CD4-positive, alpha-beta memory T cell (primary cell): ENCODE measurements around the gene EPB41L4A. TPM values are rescaled to one million over a fixed set of nuclear protein-coding genes. Genes with fewer than 3 reads are reported as not detected.
"Not testable (repeated sequence)": the region's sequence is repeated elsewhere in the genome, so short reads cannot be mapped to it uniquely, and the experiment has no call there.

ENCODE experiments used
- CTCF ChIA-PET: fragments of 350-600 bp; sonication (Branson Sonifier 250); formaldehyde crosslinking; loops from one replicate; lab custom pipeline; 2021; ENCODE audit warnings: inconsistent platforms; ENCODE audit not compliant: partially characterized antibody; lab: Charles Lee
- POLR2A ChIA-PET: fragments of 350-600 bp; sonication (Branson Sonifier 250); formaldehyde crosslinking; loops from one replicate; lab custom pipeline; 2021; ENCODE audit not compliant: partially characterized antibody; lab: Charles Lee
- DNase-seq, 5 donors: peaks; one replicate each; pipeline versions ENCODE4 v3.0.0 to v3.0.0-alpha.2; 2020 to 2022; ENCODE audit warnings: mixed read lengths in 1 of 5
- H3K27ac ChIP-seq: one replicate; pipeline ENCODE4 v1.7.0; 2013; ENCODE audit warnings: low read depth, low read length
- H3K27me3 ChIP-seq: 2 replicates; pipeline ENCODE4 v1.7.0; 2013; ENCODE audit warnings: mild to moderate bottlenecking, low read length, moderate library complexity; ENCODE audit not compliant: insufficient read depth
- H3K36me3 ChIP-seq: 2 replicates; pipeline ENCODE4 v1.7.0; 2013; ENCODE audit warnings: mild to moderate bottlenecking, low read length, moderate library complexity; ENCODE audit not compliant: insufficient read depth
- H3K4me1 ChIP-seq: 2 replicates; pipeline ENCODE4 v1.7.0; 2013; ENCODE audit warnings: mild to moderate bottlenecking, low read length, moderate library complexity; ENCODE audit not compliant: insufficient read depth
- H3K4me3 ChIP-seq, 2 donors: one replicate each; pipeline ENCODE4 v1.7.0; 2013; ENCODE audit warnings: low read length in 2 of 2, mild to moderate bottlenecking in 1 of 2
- H3K9me3 ChIP-seq, 2 donors: one replicate each; pipeline ENCODE4 v1.7.0; 2013; ENCODE audit warnings: low read length in 2 of 2, control low read depth in 1 of 2; ENCODE audit not compliant: control insufficient read depth in 1 of 2
- H3K27ac Mint-ChIP-seq, 7 donors: one replicate each; pipeline ENCODE4 v1.8.0; 2020 to 2021; ENCODE audit warnings: mixed read lengths in 7 of 7, mild to moderate bottlenecking in 6 of 7, inconsistent platforms in 3 of 7, moderate library complexity in 3 of 7
- H3K27me3 Mint-ChIP-seq, 2 donors: one replicate each; pipeline ENCODE4 v1.8.0; 2020 to 2021; ENCODE audit warnings: mixed read lengths in 2 of 2
- H3K36me3 Mint-ChIP-seq, 2 donors: one replicate each; pipeline ENCODE4 v1.8.0; 2020 to 2021; ENCODE audit warnings: mixed read lengths in 2 of 2, inconsistent platforms in 1 of 2, mild to moderate bottlenecking in 1 of 2
- H3K4me1 Mint-ChIP-seq, 4 donors: one replicate each; pipeline ENCODE4 v1.8.0; 2020 to 2021; ENCODE audit warnings: mixed read lengths in 4 of 4, mild to moderate bottlenecking in 1 of 4
- H3K4me3 Mint-ChIP-seq, 8 donors: one replicate each; pipeline ENCODE4 v1.8.0; 2020 to 2021; ENCODE audit warnings: mixed read lengths in 8 of 8, mild to moderate bottlenecking in 7 of 8, moderate library complexity in 6 of 8, inconsistent platforms in 3 of 8
- H3K9me3 Mint-ChIP-seq, 8 donors: one replicate each; pipeline ENCODE4 v1.8.0; 2020 to 2021; ENCODE audit warnings: mixed read lengths in 8 of 8, mild to moderate bottlenecking in 5 of 8, inconsistent platforms in 3 of 8, moderate library complexity in 1 of 8
- intact Hi-C: fragments of 100-400 bp; cut with micrococcal nuclease; formaldehyde crosslinking; loops from one replicate; pipeline ENCODE4 v1.15.1; 2023
- polyA plus RNA-seq, 2 donors: library from polyadenylated mRNA; unstranded; fragments of 300-500 nt; fragmentation: Illumina TruSeq; gene quantifications; one replicate each; pipeline ENCODE4 v1.2.3, GENCODE V29; 2021
- total RNA-seq, 2 experiments: library from RNA; stranded (reverse); gene quantifications; one replicate each; pipeline ENCODE4 v1.2.3, GENCODE V29; 2021

The EPB41L4A gene
- total and polyA plus RNA-seq, 4 experiments from 2014 or later: 0.30 to 1.1 (median 0.72) TPM

DNA sequence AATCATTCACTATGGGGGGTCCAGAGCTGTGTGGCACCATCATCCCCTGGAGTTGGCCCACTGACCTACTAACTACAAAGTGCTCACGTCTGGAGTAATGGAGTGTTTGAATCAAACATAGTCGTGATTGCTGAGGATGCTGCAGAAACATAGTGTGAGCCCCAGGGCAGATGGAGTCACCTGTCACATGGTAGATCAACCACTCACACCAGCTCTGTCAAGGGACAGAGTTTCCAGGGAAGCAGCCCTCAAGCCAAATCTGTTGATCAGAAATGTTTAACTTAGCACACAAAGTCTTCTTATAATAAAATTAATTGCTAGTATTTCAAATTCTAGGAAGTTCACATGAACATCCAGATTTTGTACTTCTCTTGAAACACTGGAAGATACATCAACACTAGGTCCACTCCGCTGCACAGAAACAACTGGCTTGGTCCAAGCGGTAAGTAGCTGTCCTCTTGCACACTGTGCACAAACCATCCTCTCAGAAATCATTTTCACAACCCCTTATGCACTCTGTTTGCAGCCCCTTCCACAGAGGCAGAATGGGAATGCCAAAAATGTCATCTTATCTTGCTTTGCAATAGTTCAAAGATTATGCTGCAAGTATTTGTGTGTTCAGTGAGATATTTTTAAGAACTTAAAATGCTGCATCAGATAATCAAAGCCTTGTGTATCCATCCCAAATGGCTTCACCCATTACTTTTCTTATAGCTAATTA is 191.0 kb downstream of the EPB41L4A start:
- Histone ChIP-seq H3K27me3 (no peaks in the 10 kb centered on the region), H3K36me3 (no peaks in the 10 kb centered on the region), H3K27ac (no peak overlapping the region), H3K4me3 (no peak overlapping the region), H3K4me1 (no peaks in the 10 kb centered on the region), H3K9me3 (no peaks in the 10 kb centered on the region)
- ChIA-PET POLR2A (no interaction called here), CTCF (no interaction called here)
- H3K27ac Mint-ChIP-seq: no peak overlapping the region
- DNase-seq: no peak
- no peaks in the 10 kb centered on the region for H3K4me1 Mint-ChIP-seq
- H3K27me3 Mint-ChIP-seq: peaks cover 0 to 2% of the 10 kb centered on the region in 2 donors
- no peaks in the 10 kb centered on the region for H3K36me3 Mint-ChIP-seq
- no peak overlapping the region for H3K4me3 Mint-ChIP-seq
- H3K9me3 Mint-ChIP-seq: no peaks in the 10 kb centered on the region
- intact Hi-C loops: no loop called here

DNA sequence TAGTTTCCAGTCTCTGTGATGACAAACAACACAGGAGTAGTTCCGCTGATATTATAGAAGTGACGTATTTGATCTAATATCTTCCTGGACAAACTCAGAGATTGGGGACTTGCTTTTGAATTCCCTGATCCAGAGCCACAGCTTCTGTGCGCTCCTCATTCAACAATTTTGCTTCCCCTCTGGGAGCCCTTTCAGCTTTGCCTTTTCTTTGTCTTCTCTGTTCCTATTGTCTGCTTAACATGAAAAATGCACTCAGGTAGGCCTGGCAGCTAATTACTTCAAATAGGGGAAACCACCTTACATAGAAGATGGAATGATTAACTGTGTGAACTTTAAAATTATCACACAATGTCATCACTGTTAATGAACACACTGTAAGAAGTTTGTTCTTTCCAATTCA is 192.9 kb downstream of the EPB41L4A start:
- H3K9me3 Mint-ChIP-seq: no peaks in the 10 kb centered on the region
- DNase-seq: no peak
- Histone ChIP-seq H3K27ac (no peak overlapping the region), H3K36me3 (no peaks in the 10 kb centered on the region), H3K4me1 (no peaks in the 10 kb centered on the region), H3K9me3 (no peaks in the 10 kb centered on the region), H3K27me3 (no peaks in the 10 kb centered on the region), H3K4me3 (no peak overlapping the region)
- POLR2A ChIA-PET: no interaction called here
- H3K4me1 Mint-ChIP-seq: no peaks in the 10 kb centered on the region
- CTCF ChIA-PET: no interaction called here
- H3K27me3 Mint-ChIP-seq: peaks cover 0 to 2% of the 10 kb centered on the region in 2 donors
- H3K27ac Mint-ChIP-seq: no peak overlapping the region
- H3K36me3 Mint-ChIP-seq: no peaks in the 10 kb centered on the region
- H3K4me3 Mint-ChIP-seq: no peak overlapping the region
- intact Hi-C loops: no loop called here

DNA sequence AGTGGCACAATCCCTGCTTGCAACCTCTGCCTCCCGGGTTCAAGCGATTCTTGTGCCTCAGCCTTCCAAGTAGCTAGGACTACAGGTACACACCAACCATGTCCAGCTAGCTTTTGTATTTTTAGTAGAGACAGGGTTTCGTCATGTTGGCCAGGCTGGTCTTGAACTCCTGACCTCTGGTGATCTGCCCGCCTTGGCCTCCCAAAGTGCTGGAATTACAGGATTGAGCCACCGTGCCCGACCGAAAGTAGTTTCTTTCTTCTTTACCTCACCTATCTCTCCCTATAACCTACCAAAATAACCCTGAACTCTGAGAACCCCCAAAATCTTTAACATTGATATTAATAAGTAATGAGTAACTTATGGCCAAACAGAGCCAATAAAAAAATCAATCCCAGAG is 196.1 kb downstream of the EPB41L4A start:
- H3K27ac ChIP-seq, H3K27me3 ChIP-seq, H3K9me3 Mint-ChIP-seq, H3K4me1 ChIP-seq, H3K27me3 Mint-ChIP-seq, H3K27ac Mint-ChIP-seq, CTCF ChIA-PET, H3K36me3 ChIP-seq, H3K4me3 ChIP-seq, DNase-seq, intact Hi-C loops, H3K4me3 Mint-ChIP-seq, H3K4me1 Mint-ChIP-seq, H3K36me3 Mint-ChIP-seq, POLR2A ChIA-PET, H3K9me3 ChIP-seq: not testable (repeated sequence)

DNA sequence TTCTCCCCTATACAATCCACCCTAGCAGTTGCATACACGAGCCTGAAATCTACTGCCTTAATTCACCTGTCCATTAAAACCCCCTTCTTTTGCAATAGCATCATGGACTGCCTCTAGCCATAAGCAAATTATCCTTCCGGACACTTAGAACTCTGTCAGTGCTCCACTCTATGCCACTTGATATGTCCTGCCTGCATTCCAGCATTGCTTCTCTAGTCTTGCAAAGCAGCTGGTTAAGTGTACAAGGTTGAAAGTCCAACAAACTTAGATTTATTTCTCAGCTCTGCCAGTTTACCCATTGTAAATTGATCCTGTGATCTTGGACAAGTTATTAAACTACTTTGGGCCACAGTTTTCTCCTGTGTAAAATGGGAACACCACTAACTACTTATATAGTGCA is 197.9 kb downstream of the EPB41L4A start:
- peaks cover 0 to 2% of the 10 kb centered on the region in 2 donors for H3K27me3 Mint-ChIP-seq
- no peak for DNase-seq
- CTCF ChIA-PET: no interaction called here

GRCh38 chr5:112219000-112219399 is 200.1 kb downstream of the EPB41L4A start:
- H3K27ac Mint-ChIP-seq: no peak overlapping the region
- no peak for DNase-seq
- intact Hi-C loops: no loop called here
- no peaks in the 10 kb centered on the region for H3K36me3 Mint-ChIP-seq
- peaks cover 0 to under 1% (median 0%) of the 10 kb centered on the region in 8 donors for H3K9me3 Mint-ChIP-seq
- no peaks in the 10 kb centered on the region for H3K36me3 ChIP-seq
- H3K4me1 ChIP-seq: no peaks in the 10 kb centered on the region
- no peak overlapping the region for H3K27ac ChIP-seq
- peaks cover 4 to 6% of the 10 kb centered on the region in 2 donors for H3K27me3 Mint-ChIP-seq
- POLR2A ChIA-PET: no interaction called here
- H3K4me3 Mint-ChIP-seq: no peak overlapping the region
- H3K4me1 Mint-ChIP-seq: no peaks in the 10 kb centered on the region
- no peak overlapping the region for H3K4me3 ChIP-seq
- H3K27me3 ChIP-seq: no peaks in the 10 kb centered on the region
- CTCF ChIA-PET: no interaction called here
- H3K9me3 ChIP-seq: no peaks in the 10 kb centered on the region

More for the DNA sequence above, 197.9 kb downstream of the EPB41L4A start:
- no peak overlapping the region for H3K27ac ChIP-seq
- no peaks in the 10 kb centered on the region for H3K9me3 ChIP-seq
- H3K4me1 ChIP-seq: no peaks in the 10 kb centered on the region
- Mint-ChIP-seq H3K27ac (no peak overlapping the region), H3K9me3 (no peaks in the 10 kb centered on the region), H3K4me1 (no peaks in the 10 kb centered on the region), H3K4me3 (no peak overlapping the region), H3K36me3 (no peaks in the 10 kb centered on the region)
- no peaks in the 10 kb centered on the region for H3K36me3 ChIP-seq
- POLR2A ChIA-PET: no interaction called here
- intact Hi-C loops: no loop called here
- H3K27me3 ChIP-seq: no peaks in the 10 kb centered on the region
- H3K4me3 ChIP-seq: no peak overlapping the region

DNA sequence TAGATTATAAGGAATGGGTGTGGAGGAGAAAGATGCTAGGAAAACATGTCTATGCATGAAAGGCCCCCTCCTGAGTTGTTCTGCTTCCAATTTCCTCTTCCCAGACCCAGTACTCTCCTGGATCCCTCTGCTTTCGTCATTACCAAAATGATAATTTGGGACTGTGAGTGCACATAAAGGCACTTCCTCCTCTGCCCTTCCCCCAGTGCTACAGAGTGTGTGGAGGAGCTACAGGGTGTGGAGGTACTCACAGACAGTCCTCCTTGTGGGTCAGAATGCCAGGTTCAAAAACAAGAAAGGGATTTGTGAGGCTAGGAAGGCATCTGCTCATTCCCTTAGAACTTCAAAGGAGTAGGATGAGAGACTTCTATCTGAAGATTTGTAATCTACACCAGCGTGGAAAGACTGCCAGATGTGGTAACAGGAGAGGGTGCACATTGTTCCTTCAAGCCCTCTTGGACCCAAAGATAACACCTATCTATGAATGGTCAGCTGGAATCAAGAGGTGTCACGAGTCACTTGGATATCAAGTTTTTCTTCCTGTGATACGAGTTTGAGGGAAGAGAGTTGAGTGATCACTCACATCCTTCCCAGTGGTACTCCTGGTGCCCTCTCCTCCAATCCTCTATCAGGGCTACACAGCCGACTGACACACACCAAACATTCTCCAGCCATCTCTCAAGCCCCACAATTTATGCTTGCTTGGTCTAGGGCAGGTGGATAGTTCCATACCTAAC is 201.1 kb downstream of the EPB41L4A start:
- DNase-seq: no peak
- Mint-ChIP-seq H3K36me3 (no peaks in the 10 kb centered on the region), H3K4me3 (no peak overlapping the region), H3K27ac (no peak overlapping the region), H3K4me1 (no peaks in the 10 kb centered on the region), H3K9me3 (peaks cover 0 to 2% (median 0%) of the 10 kb centered on the region in 8 donors), H3K27me3 (peaks cover 4 to 6% of the 10 kb centered on the region in 2 donors)
- Histone ChIP-seq H3K9me3 (no peaks in the 10 kb centered on the region), H3K27me3 (no peaks in the 10 kb centered on the region), H3K27ac (no peak overlapping the region), H3K4me3 (no peak overlapping the region), H3K36me3 (no peaks in the 10 kb centered on the region), H3K4me1 (no peaks in the 10 kb centered on the region)
- ChIA-PET CTCF (no interaction called here), POLR2A (no interaction called here)
- intact Hi-C loops: no loop called here

DNA sequence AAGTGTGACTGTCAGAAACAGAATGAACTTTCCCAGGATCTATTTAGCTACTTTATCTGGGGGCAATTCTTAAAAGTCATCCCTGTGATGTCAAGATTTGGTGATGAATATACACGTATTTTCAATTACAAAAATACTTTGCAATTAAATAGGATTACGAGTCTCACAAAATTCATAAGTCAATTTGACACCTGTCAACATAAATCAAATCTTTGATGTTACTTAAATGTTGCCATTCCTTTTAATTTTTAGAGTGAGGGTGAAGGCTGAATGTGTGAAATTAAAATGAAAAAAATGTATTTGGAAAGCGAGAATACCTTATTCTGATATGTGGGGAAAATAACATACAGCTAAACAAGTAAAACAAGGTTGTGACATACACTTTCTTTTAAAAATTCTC is 202.9 kb downstream of the EPB41L4A start:
- Histone ChIP-seq H3K27me3 (no peaks in the 10 kb centered on the region), H3K4me3 (no peak overlapping the region), H3K36me3 (no peaks in the 10 kb centered on the region), H3K9me3 (no peaks in the 10 kb centered on the region), H3K4me1 (no peaks in the 10 kb centered on the region), H3K27ac (no peak overlapping the region)
- Mint-ChIP-seq H3K9me3 (peaks cover 0 to 2% (median 0%) of the 10 kb centered on the region in 8 donors), H3K36me3 (no peaks in the 10 kb centered on the region), H3K4me1 (no peaks in the 10 kb centered on the region), H3K27ac (no peak overlapping the region), H3K27me3 (peaks cover 4 to 6% of the 10 kb centered on the region in 2 donors), H3K4me3 (no peak overlapping the region)
- POLR2A ChIA-PET: no interaction called here
- CTCF ChIA-PET: interaction anchor here (1.2 kb wide), 1 partner anchor 19 kb away, joined by 3 read pairs; no protein-coding TSS in a partner anchor
- intact Hi-C loops: no loop called here
- no peak for DNase-seq
